NCI-H2196 treated with DMSO at 0.1 percent for 48 hours (cell line): Measurements from ENCODE around the gene ZNF526.

Source experiments
- DNase-seq: peaks from one replicate; lab custom pipeline; 2025; ENCODE audit not compliant: unreplicated experiment; lab: John Stamatoyannopoulos, UW

ZNF526 gene

DNA sequence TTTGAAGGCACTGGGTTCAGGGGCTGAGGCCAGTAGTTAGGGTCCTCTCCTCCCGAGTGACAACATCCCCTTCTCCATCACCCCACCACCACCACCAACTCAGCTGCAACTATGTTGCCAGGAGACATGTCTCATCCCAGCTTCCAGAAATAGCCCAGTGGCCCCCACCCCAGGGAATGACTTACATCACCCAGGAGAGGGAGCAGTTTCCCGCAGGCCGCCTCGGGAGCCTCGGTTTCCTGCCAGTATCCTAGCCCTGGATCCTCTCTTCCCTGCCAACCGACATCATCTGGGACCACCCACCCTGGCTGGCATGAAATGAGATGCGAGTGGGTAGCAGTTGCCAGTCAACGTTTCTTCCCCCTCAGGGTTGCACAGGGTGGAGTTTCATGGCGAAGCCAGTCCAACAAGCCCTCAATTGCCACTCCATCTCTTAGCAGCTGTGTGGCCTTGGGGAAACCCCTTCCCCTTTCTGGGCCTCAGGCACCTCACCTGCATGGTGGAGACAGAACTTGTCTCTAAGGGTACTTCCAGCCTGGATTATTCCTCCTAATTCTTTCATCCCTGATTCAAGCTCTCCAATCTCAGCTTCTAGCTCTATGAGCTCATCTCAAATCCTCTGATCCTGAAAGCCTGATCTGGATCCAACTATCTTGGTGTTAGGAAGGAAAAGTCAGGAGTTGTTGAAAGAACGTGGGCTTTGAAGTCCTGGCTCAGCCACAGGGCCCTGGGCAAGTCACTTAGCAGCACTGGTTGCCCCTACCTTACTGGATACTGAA lies 26.2 kb downstream of the ZNF526 start:
- no peak for DNase-seq

DNA sequence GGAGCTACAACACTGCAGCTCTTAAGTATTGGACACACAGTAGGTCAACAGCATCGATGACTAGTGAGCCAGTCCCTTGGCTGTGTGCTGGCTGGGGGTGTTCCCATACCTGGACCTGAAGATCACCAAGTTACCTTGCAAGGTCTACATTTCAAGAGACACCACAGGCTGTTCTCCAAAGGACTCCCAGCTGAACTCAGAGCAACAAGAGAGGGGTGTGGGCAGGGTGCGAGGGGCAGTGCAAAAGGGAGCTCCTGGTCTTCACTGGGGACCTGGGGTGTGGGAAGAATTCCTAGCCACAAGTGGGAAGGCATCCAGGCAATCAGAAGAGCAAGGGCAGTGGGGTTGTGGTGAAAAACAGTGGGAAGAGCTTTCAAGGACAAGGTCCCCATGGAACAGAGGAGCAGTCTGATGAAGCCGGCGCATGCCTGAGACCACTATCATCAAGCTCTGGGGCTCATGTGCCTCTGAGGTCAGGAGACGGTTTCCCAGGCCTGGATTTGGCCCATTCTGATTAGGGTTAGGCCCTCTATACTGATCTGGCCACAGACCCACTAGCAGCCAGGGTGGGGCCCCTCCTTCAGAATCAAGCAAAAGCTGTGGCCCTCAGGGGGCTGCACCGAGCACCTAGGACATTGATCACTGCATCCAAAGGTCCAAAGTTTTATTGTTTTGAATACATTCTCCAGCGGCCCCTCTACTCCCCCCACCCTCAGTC lies 27.0 kb downstream of the ZNF526 start:
- DNase-seq = no peak

DNA sequence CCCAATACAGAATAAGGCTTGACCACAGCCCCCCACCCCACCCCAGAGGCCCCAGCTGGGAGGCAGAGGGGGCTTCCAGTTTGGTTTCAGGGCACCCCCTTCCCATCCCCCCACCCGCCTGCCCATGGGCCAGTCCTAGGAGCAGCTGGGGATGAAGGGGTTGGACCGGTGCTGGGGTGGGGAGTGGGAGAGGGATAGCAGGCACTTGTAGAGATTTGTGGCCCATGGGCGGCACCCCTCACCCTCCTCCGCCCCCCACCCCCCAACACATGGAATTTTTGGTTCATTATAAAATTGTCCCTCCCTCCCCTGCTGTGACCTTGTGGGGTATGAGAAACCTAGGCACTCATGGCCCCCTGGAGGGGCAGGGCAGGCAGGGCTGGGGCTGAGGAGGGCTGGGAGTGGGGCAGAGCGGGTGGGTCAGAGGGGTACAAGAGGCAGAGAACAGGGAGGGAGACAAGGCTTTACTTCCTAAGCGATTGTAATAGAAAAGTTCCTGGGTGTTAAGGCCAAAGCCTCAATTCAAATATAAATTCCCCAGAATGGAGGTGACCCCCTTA lies 27.6 kb downstream of the ZNF526 start:
- no peak for DNase-seq

DNA sequence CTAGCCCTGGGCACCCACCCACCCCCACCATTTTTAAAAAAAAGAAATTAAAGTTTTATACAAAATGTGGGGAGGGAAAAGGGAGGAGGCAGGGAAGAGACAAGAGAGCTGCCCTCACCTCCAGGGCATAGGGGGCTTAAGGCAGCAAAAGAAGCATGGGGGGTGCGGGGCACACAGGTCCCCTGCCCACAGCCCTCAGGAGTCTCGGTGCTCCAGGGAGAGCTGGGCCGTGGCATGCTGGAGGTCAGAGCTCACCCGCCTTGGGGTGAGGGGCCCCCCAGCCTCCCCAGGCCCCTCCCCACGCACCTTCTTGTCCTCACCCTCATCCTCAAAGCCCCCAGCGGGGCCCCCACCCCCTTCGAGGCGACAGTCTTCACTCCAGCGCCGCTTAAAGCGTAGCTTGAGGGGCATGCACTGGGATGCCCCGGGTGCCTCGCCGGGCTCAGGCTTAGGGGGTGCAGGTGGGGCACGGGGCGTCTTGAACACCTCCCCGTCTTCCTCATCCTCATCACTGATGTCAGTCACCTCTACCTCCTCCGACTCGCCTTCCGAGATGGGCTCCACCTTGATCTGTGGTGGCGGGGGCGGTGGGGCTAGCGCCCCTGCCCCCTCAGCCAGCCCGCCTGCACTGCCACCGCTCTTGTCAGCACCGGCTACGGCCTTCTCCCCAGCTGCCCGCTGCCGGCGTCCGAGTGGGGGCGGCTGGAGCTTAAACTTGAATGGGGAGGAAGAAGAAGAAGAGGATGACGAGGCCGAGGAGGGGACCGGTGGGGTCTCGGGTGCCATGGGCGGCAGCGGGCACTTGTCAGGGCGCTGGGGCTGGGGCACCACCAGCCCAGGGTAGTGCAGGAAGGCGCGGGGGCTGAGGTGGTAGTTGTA lies 28.4 kb downstream of the ZNF526 start:
- no peak for DNase-seq

DNA sequence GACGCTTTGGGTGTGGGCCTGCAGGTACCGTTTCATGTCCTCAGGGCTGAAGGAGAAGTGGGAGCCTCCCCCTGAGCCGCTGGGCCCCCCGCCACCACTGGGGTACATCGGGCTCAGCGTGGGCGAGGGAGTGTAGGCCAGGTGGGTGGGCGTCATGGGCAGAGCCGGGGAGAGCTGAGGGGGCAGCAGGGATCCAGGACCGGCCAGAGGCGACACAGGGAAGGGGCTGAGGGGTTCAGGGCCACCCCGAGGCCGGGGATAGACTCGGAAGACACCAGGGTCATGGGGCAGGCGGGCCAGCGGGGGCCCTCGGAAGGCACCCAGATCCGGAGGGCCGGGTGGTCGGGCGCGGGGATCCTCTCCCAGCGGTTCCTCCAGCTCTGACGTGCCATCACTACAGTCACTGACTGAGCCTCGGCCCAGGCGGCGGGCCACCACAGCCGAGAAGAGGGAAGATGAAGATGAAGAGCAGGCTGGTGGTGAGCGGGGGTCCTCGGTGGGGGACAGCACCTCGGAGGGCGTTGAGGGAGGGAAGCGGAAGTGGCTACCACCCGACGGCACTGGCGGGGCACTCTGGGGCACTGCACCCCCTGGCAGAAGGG lies 29.1 kb downstream of the ZNF526 start:
- DNase-seq = no peak

DNA sequence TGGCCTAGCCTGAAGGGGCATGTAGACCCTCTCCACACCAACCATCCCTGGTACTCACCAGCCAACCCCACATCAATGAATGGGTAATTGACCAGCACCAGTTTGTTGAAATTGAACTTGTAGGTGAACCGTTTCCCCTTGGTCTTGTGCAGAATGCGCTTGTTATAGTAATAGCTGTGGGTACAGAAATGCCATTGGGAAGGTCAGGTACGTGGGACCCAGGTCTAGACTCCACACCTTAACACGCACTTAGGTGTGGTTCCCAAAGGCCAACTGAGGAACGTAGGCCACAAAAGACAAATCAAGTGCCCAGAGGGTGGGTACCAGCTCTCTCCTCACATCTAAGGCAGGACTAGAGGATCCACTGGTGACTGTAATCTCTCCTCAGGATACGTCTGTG lies 29.7 kb downstream of the ZNF526 start:
- DNase-seq = no peak

DNA sequence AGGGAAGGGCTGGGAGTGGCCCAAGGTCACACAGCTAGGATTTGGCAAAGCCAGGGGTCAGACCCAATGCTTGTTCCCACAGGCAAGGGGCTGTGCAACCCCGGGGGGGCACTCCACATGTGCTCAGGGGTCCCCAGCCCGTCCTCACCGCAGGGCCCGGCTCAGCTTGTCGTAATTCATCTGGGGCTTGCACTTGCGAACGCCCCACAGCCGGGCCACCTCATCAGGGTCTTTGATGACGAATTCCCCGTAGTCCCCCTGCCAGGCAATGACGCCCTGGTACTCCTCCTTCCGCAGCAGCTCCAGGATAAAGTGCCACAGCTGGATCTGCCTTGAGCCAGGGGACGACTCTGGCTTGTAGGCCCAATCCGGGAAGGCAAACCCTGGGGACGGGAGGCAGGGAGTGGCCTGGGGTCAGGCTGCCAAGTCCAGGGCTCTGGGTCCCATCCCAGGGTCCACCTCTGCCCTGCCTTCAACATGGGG lies 30.1 kb downstream of the ZNF526 start:
- no peak for DNase-seq

DNA sequence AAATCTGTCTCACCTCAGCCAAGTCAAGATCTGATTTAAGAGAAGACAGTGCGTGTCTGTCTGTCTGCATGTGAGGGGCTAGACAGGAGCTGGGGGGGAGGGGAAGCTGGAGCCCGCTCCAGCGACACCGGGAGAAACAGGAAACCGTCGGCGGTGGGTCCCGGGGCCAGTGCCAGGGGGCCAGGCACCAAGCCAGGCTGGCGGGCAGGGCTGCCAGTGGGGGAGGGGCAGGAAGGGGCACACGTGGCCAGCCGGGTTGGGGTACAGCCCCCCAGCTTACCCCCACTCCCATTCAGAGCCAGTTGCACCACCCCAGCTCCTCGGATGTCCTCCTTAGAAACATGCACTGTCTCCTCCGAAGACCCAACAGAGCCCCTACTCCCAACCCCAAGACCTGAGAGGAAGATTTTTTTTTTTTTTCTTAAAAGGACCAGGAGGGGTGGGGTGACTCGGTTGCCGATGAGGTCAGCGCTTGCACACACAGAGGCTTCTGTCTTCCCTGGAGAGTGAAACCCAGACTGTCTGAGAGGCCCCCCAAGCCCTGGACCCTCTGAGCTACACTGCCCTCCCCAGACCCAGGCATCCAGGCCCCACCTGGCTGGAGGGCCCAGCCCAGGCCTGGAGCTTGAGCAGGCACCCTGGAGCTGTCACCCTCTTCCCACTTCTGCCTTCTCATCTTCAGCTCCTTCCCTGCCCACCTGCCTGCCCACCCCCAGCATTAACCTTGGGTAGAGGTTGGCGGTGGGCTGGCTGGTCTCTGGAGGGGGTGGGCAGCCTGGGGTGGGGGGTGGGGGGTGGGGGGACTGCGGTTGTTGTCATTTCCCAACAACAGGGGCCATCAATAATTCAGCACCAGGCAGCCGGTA lies 30.8 kb downstream of the ZNF526 start:
- no peak for DNase-seq

DNA sequence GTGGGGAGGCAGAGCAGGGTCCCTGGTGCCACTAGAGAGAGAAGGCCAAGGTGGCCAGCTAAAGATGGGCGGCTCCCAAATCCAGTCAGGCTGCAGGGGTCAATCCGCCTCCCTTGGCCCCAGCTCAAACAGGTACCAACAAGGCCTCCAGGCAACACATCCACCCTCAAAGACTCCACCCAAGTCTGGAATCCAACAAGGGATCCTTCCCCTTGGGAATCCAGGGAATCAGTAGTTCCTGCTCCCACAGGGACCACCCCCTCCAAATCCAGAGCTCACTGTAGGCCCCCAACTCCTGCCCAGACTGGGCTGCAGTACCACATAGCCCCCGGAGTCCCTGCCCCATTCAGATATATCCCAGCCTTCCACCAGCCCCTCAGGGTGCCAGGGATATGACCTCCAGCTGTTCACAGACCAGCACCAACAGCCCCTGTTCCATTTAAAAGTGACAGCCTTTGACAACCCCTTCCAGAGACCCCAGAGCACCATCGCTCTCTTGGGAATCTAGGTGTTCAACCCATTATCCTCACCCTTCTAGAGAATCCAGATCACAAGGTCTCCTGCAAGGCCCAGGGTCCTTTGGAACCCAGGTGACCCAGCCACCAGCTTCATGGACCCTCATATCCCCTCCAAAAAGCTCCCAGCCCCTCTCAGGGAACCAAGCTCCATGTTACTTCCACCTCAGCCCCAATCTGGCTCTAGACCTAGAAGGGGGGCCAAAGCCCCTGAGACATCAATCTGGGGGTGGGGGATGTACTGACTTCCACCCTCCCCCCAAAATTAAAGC lies 31.7 kb downstream of the ZNF526 start:
- no peak for DNase-seq

DNA sequence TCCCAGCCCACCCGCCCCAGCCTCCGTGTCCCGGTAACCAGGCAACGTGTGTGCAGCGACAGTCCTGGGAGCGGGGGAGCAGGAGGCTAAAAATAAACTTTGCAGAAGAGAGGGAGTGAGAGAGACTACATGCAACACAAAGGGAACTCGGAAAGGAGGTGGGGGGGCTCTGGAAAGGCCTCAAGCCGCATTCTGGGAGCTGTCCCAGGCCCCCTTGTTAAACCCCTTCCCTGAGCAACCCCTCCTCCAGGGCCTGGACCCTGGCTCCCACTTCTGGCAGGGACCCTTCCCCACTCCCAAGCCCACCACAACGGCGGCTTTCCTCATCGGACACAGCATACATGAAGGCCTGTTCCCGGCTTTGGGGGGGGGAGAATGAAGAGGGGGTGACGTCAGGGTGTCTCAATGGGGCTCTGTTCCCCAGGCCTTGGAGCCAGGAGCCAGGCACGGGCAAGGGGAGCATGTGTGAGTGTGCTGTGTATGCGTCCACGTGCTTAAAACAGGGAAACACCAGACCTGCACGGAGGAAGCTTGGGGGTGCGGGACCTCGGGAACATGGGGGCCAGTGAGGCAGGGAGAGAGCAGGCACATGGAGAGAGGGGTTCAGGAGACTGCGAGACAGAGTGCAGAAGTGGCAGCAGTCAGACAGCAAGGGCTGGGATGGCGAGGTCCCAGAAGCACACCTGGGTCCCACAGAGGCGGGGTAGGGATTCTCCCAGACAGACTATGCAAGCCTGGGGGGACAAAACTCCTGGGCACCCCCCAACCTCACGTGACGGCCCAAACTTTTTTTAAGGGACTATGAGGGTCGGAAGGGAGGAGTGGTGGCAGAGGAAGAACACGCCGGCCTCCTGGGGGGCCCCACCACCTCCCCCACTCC lies 32.5 kb downstream of the ZNF526 start:
- no peak for DNase-seq

DNA sequence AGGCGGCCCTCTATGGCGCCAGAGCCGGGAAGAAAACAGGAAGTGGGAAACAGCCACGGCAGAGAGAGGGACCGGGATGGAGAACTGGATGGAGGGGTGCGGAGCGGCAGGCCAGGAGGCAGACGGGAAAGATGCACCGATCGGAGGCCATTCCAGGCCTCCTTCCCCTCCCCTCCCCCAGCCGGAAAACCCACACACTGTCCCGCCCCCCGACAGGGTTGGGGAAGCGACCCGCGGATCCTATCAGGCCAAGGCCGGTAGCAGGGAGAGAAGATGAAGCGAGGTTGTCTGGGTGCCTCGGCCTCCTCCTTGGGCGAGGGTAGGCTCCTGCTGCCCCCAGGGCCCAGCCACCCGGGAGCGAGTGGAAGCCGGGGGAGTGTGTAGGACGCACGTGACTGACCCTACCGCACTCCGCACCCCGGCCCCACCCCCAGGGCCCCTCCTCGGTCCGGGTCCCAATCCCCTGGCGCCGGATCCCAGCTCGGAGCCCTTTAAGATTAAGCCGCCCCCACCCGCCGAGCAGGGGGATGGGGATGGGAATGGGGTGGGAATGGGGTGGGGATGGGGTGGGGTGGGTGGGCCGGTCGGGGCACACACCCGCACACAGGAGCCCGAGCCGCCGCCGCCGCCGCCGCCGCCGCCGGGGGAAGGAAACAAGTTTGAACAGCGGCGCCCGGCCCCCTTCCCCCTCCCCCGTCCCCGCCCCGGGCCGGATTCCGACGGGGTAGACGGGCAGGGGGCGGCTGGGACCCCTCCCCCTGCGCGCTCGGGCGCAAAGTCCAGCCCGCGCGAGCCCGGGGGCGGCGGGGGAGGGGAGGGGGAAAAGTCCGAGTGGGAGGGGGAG lies 33.4 kb downstream of the ZNF526 start:
- DNase-seq = no peak

DNA sequence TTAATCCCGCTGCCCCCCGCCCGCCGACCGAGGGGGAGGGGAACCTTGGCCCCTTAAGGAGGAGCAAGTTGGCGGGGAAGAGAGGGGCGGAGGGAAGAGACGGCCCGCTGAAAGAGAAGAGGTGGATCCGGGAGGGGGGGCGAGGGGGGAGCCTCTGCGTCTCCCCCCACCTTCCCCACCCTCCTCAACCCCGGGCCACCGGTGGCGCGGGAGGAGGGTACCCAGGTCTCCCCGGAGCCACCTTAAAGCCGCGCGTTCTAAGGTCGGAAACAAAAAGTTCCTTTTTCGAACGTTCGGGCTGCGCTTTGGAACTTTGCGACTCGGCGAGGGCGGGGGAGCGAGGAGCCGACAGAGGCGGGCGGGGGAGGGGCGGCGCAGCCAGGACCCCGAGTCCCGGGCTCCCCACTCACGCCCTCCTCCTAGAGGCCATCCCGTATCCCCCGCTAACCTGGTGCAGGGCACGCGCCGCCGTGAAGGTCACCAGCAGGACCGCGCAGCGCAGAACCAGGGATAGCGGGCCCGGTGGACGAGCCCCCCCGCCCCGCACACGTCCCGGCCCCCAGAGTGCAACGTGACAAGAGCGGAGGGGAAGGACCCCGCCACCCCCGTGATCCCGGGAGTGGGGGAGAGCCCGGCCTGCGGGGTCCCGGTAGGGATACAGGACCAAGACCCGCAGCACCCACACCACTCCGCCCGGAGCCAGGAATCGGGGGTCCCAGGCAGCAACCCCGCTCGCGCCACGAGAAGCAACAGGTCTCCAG lies 34.2 kb downstream of the ZNF526 start:
- peak; percentile 36 for DNase-seq

DNA sequence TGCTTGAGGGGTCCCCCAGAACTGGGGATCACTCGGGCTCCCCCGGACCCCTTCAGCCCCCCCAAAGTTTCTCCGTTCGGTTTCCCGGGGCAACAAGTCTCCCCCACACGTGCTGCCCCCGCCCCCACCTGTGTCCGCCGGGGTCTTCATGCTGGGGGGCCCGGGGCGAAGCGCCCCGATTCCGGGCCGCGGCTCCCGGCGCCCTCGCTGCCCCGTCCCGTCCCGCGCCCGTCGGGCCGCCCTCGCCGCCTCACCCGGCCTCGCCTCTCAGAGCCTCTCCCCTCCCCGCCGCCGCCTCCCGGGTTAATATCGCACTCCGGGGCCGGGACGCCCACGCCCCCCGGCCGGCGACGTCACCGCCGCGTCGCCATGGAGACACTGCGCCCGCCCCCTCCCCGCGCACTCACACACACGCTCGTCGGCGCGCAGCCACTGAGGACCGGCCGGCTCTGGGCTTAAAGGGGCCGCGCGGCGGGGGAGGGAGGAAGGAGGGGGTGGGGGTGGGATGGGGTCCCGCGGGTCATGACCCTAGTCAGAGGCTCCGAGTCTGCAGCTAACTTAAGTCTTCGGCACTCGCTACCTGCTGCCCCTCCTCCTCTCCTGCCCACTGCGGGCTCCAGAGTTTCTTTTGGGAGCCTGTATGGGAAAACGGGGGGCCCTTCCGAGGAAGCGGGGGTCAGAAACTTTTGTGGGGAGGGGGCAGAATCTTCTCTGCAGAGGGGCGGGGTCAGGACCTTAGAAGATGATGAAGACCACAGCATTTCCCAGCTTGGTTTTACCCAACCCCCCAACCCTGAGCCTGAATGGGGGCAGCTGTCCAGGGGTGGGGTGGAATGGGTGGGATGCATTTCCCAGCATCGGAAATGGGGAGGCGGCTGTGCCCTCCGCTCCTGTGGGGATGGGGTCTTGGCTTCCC lies 35.0 kb downstream of the ZNF526 start, which contains the start of gene ERF:
TSS of gene ERF (minus strand) at position 279 of the 916 bp plus-strand sequence. CDS start at position 150, 129 bp downstream.
- peak; percentile 71 for DNase-seq

DNA sequence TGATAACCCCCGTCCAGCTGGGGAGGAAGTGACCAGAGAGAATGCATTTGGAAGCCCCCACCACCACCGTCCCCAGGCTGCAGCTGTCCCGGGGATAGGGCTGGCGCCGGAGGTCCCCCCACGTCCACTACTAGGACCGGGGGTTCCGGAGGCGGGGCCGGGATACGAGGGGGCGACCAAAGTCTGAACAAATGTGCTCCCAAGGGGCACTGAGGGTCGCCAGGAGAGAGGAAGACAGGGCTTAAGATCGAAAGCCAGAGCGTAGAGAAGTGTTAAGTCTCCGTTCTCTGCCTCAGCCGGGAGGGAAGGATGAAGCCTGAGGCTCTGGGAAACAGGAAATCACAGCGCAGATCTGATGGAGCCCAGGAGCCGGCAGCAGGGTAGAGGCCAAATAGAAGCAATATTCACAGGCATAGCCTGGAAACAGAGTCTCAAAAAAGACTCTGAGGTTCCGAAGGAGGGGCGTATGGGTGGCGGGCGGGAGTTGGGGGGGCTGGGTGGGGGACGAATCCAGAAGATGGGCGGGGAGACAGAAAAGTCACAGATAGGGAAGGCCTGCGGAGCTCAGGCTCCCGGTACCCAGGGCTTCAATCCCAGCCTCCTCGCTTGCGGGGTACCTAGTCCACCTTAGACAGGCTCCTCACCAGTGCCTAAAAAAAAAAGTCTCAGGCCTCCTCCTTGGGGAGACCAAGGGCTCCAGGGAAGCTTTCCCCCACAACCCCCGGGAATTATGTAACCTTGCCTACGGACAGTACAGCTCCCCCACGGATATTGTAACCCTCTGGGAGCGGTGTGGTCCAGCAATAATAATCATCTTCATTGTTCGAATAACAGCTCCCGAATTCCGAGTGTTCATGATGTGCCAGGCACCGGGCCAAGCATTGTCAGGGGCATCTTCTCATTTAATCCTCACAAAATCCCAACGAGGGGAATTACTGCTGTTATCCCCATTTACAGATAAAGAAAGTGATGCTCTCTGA lies 35.9 kb downstream of the ZNF526 start:
- DNase-seq = no peak
